ENCODE data around the gene FOXF1.

- TF ChIP-seq, protein P1, sequence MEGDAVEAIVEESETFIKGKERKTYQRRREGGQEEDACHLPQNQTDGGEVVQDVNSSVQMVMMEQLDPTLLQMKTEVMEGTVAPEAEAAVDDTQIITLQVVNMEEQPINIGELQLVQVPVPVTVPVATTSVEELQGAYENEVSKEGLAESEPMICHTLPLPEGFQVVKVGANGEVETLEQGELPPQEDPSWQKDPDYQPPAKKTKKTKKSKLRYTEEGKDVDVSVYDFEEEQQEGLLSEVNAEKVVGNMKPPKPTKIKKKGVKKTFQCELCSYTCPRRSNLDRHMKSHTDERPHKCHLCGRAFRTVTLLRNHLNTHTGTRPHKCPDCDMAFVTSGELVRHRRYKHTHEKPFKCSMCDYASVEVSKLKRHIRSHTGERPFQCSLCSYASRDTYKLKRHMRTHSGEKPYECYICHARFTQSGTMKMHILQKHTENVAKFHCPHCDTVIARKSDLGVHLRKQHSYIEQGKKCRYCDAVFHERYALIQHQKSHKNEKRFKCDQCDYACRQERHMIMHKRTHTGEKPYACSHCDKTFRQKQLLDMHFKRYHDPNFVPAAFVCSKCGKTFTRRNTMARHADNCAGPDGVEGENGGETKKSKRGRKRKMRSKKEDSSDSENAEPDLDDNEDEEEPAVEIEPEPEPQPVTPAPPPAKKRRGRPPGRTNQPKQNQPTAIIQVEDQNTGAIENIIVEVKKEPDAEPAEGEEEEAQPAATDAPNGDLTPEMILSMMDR (optimal IDR thresholded peaks at IDR 0.05 in 1 of 3, IDR thresholded peaks at IDR 0.05 in 1 of 3, conservative IDR thresholded peaks at IDR 0.05 in 1 of 3; ENCODE audit: extremely low read depth in 1 of 3, insufficient read depth in 2 of 3, low read length in 3 of 3), result peak; percentile 85 to 91 (median 86)
- peak; percentile 32 for TF ChIP-seq EZH2 (IDR thresholded peaks at IDR 0.05; ENCODE audit: low read length)
Observed at GRCh38 chr16:86519649-86520316, 9.5 kb downstream of the FOXF1 start.

Measured in keratinocyte (primary cell).